K562 (cell line): ENCODE results near the gene GJA10. TPM values are rescaled to one million over a fixed set of nuclear protein-coding genes. Genes with fewer than 3 reads are reported as not detected.

ENCODE experiments used
- ATAC-seq: fragments of 200-7000 bp; cut with Tn5 transposase; 3 replicates; pipeline ENCODE4 v1.9.1; 2020; ENCODE audit warnings: moderate library complexity
- BruUV-seq: library from RNA; stranded (reverse); fragments of 400-500 nt; replicated peaks from 2 replicates; lab custom pipeline; 2021; lab: Mats Ljungman, UMichigan
- CTCF ChIA-PET: fragments of 300-600 bp; formaldehyde crosslinking; extraction: SDS; loops from one replicate; lab custom pipeline; 2021; ENCODE audit warnings: low intra/inter-chr PET ratio; lab: Yijun Ruan, JAX
- POLR2A ChIA-PET: fragments of 300-600, 350-650 bp; sonication (Branson Sonifier 250); formaldehyde crosslinking; extraction: SDS; loops from one replicate; lab custom pipeline; 2021; ENCODE audit warnings: antibody characterized with exemption, inconsistent platforms; lab: Yijun Ruan, JAX
- DNase-seq, 4 experiments: peaks; one replicate each; pipeline versions ENCODE4 v3.0.0 to v3.0.0-alpha.2; 2011 to 2018; ENCODE audit warnings: low spot score in 3 of 4, mixed read lengths in 3 of 4; ENCODE audit errors: extremely low read depth in 1 of 4
- FAIRE-seq: peaks from 2 replicates; lab custom pipeline; 2011; peaks lifted over from hg19 to GRCh38; lab: Jason Lieb, UNC
- H2AFZ ChIP-seq: 2 replicates; pipeline ENCODE4 v1.6.0; 2011; ENCODE audit warnings: low read depth, low read length, control low read depth, inconsistent platforms
- H3K27ac ChIP-seq: fragments of 200-600 bp; 3 replicates; pipeline ENCODE4 v1.8.0; 2011; ENCODE audit warnings: low read depth, mild to moderate bottlenecking, control low read depth, inconsistent platforms, low read length, moderate library complexity, mixed read lengths; ENCODE audit errors: extremely low read depth
- H3K27me3 ChIP-seq, 2 experiments: fragments of 300-600 bp in 1 of 2; 2 replicates in 1 of 2; 3 replicates in 1 of 2; pipeline versions ENCODE4 v1.6.0 to v1.8.0; 2011; ENCODE audit warnings: inconsistent platforms in 2 of 2, low read length in 2 of 2, mild to moderate bottlenecking in 1 of 2, mixed read lengths in 1 of 2, moderate library complexity in 1 of 2; ENCODE audit not compliant: control insufficient read depth in 2 of 2, insufficient read depth in 2 of 2
- H3K36me3 ChIP-seq: fragments of 300-600 bp; 3 replicates; pipeline ENCODE4 v1.8.0; 2011; ENCODE audit warnings: mild to moderate bottlenecking, low read length, inconsistent platforms; ENCODE audit not compliant: control insufficient read depth, insufficient read depth
- H3K4me1 ChIP-seq, 2 experiments: fragments of 200-600 bp in 1 of 2; replicated peaks in 1 of 2; 2 replicates in 1 of 2; 3 replicates in 1 of 2; pipeline versions ENCODE4 v1.5.1 to v1.8.0; 2011; ENCODE audit warnings: inconsistent platforms in 2 of 2, low read length in 2 of 2, mild to moderate bottlenecking in 1 of 2, mixed read lengths in 1 of 2, moderate library complexity in 1 of 2; ENCODE audit not compliant: control insufficient read depth in 2 of 2, insufficient read depth in 2 of 2
- H3K4me2 ChIP-seq: 2 replicates; pipeline ENCODE4 v1.6.1; 2011; ENCODE audit warnings: low read length, control low read depth, inconsistent platforms, mixed read lengths; ENCODE audit not compliant: insufficient read depth
- H3K4me3 ChIP-seq: fragments of 200-600 bp; sonication (generic), shearing (Covaris generic); 2 replicates; pipeline ENCODE4 v1.5.1; 2016; ENCODE audit warnings: control low read depth, inconsistent platforms
- H3K79me2 ChIP-seq: fragments of 200-600 bp; 3 replicates; pipeline ENCODE4 v1.8.0; 2011; ENCODE audit warnings: low read length, inconsistent platforms; ENCODE audit not compliant: control insufficient read depth, insufficient read depth
- H3K9ac ChIP-seq, 2 experiments: 2 replicates each; pipeline versions ENCODE4 v1.6.0 to v1.6.1; 2011; ENCODE audit warnings: low read depth in 2 of 2, low read length in 2 of 2, control low read depth in 1 of 2, inconsistent platforms in 1 of 2, mild to moderate bottlenecking in 1 of 2, mixed read lengths in 1 of 2; ENCODE audit not compliant: insufficient read depth in 1 of 2
- H3K9me1 ChIP-seq: one replicate; pipeline ENCODE4 v1.6.0; 2011; ENCODE audit warnings: inconsistent platforms, mild to moderate bottlenecking, low read length, moderate library complexity; ENCODE audit not compliant: control insufficient read depth, insufficient read depth
- H3K9me3 ChIP-seq: replicated peaks from 2 replicates; pipeline ENCODE4 v1.5.1; 2011; ENCODE audit warnings: low read depth, low read length, inconsistent platforms; ENCODE audit not compliant: control insufficient read depth, insufficient read depth
- H4K20me1 ChIP-seq: replicated peaks from 2 replicates; pipeline ENCODE4 v1.6.1; 2011; ENCODE audit warnings: low read length, inconsistent platforms, mixed read lengths; ENCODE audit not compliant: control insufficient read depth, insufficient read depth
- CEBPB ChIP-seq: fragments of 450-650 bp; IDR thresholded peaks from 2 replicates; pipeline ENCODE4 v1.6.1; 2016; ENCODE audit warnings: missing genetic modification characterization, missing compliant biosample characterization
- HSF4 ChIP-seq: fragments of 250-450 bp; sonication (Bioruptor Pico); IDR thresholded peaks from 2 replicates; pipeline ENCODE4 v2.1.2; 2022; ENCODE audit warnings: mild to moderate bottlenecking, moderate library complexity, borderline replicate concordance
- SIN3A ChIP-seq, 2 experiments: fragments of 150-350 bp in 1 of 2; IDR thresholded peaks; 2 replicates each; pipeline ENCODE4 v1.6.1; 2011 to 2016; ENCODE audit warnings: borderline replicate concordance in 2 of 2, low read depth in 2 of 2, low read length in 2 of 2, mild to moderate bottlenecking in 2 of 2, moderate library complexity in 2 of 2; ENCODE audit not compliant: control insufficient read depth in 1 of 2
- SRSF3 ChIP-seq: fragments of 200-400 bp; formaldehyde crosslinking; IDR thresholded peaks from 2 replicates; pipeline ENCODE4 v1.6.1; 2016; ENCODE audit warnings: mild to moderate bottlenecking, low read length, moderate library complexity; ENCODE audit not compliant: insufficient read depth
- WGBS: fragments of 100-300 bp; shearing (Covaris generic); methylation state at CpG from one replicate; pipeline ENCODE4 v1.1.6; 2016; ENCODE audit warnings: low coverage, mixed read lengths; ENCODE audit not compliant: insufficient coverage; ENCODE audit errors: missing lambda C conversion rate; 5-methylcytosine and 5-hydroxymethylcytosine counted together
- in situ Hi-C: fragments of 300-500 bp; cut with MboI; formaldehyde crosslinking; loops from 4 replicates; pipeline ENCODE4 v1.15.0; 2018; ENCODE audit warnings: inconsistent platforms, mixed read lengths
- intact Hi-C: fragments of 100-400 bp; cut with micrococcal nuclease; formaldehyde crosslinking; loops from 2 replicates; pipeline ENCODE4 v1.14.2; 2022
- polyA plus RNA-seq, 8 experiments: library from polyadenylated mRNA; depleted of rRNA in 4 of 8; stranded (reverse) in 5 of 8; unstranded in 3 of 8; fragments of >200 nt; fragmentation: Nextera tagmentation in 2 of 8; fragmentation: Illumina TruSeq in 1 of 8; extraction: Ambion mirVana in 2 of 8; extraction: Trizol in 1 of 8; gene quantifications; 2 replicates each; pipeline versions ENCODE4 v1.2.1 to v1.2.3, GENCODE V29; 2011 to 2014; ENCODE audit warnings: inconsistent platforms in 1 of 8, missing spikeins in 1 of 8
- total RNA-seq, 7 experiments: library from RNA; depleted of rRNA in 6 of 7; stranded (reverse); fragments of >200 nt in 6 of 7; fragmentation: Illumina TruSeq in 2 of 7; extraction: Trizol in 2 of 7; gene quantifications; 2 replicates each; pipeline versions ENCODE4 v1.2.1 to v1.2.3, GENCODE V29; 2011 to 2021; ENCODE audit warnings: low replicate concordance in 1 of 7

Gene GJA10
- total and polyA plus RNA-seq, 9 of the 15 experiments (the other 6 are each of a cell fraction or from before 2014, with no cell fraction given), result not detected

GRCh38 chr6:89927264-89927663, 33.0 kb downstream of the GJA10 start:
- H2AFZ ChIP-seq, result no peak overlapping the region
- no peak overlapping the region for H3K9ac ChIP-seq
- TF ChIP-seq CEBPB (tag), result peak; percentile 55; the same call in 1 of the 2 replicates
- TF ChIP-seq HSF4 (CRISPR knock-in tag), result no peak
- no peak for TF ChIP-seq SIN3A (IDR thresholded peaks at IDR 0.05; ENCODE audit: borderline replicate concordance in 2 of 2, control insufficient read depth in 1 of 2, low read depth in 2 of 2, low read length in 2 of 2)
- no peak for TF ChIP-seq SRSF3
- BruUV-seq, result no TSS peak
- H4K20me1 ChIP-seq, result no peaks in the 10 kb centered on the region
- in situ Hi-C loops, result no loop called here
- H3K79me2 ChIP-seq, result no peaks in the 10 kb centered on the region
- H3K9me1 ChIP-seq, result no peaks in the 10 kb centered on the region
- DNase-seq (no peak), FAIRE-seq (no peak), ATAC-seq (no peak)
- no peak overlapping the region for H3K27ac ChIP-seq
- WGBS, result 31% methylated on average over 5 of the region's 5 CpGs
- POLR2A ChIA-PET, result no interaction called here
- H3K27me3 ChIP-seq, result peaks cover 23 to 30% of the 10 kb centered on the region in 2 experiments
- no peak overlapping the region for H3K4me2 ChIP-seq
- H3K4me3 ChIP-seq, result no peak overlapping the region
- no peaks in the 10 kb centered on the region; the same call in 2 of the 3 replicates for H3K36me3 ChIP-seq
- H3K9me3 ChIP-seq, result no peaks in the 10 kb centered on the region
- CTCF ChIA-PET, result no interaction called here
- intact Hi-C loops, result no loop called here
- peaks cover 4 to 11% of the 10 kb centered on the region in 2 experiments; a peak in 3 of 5 replicates for H3K4me1 ChIP-seq
